ENCODE measurements around the gene GABRA4.

The GABRA4 gene

GRCh38 chr4:46984781-46985180 lies 8.6 kb downstream of the GABRA4 start (continued):
- TF ChIP-seq ZNF211 (tag by site-specific recombination; IDR thresholded peaks at IDR 0.05; ENCODE audit: low read depth): no peak

- no peak overlapping the region for H3K27ac ChIP-seq (ENCODE audit: extremely low read depth, low read depth, low read length)
- no peaks in the 10 kb centered on the region for H3K9me3 ChIP-seq (ENCODE audit: control insufficient read depth, insufficient read depth, low read depth, low read length)
- ChIA-PET POLR2A (no interaction called here), CTCF (no interaction called here)
- H3K36me3 ChIP-seq (ENCODE audit: control insufficient read depth in 2 of 2, insufficient read depth in 1 of 2, low read length in 2 of 2): no peaks in the 10 kb centered on the region
- no peak overlapping the region for H3K4me3 ChIP-seq (ENCODE audit: low read depth, low read length)
- no peaks in the 10 kb centered on the region for H3K4me1 ChIP-seq (ENCODE audit: control insufficient read depth, insufficient read depth, low read length)
- TF ChIP-seq ZBTB1 (tag by site-specific recombination; IDR thresholded peaks at IDR 0.05) (no peak), ZNF701 (tag by site-specific recombination; IDR thresholded peaks at IDR 0.05) (no peak), KLF1 (tag by site-specific recombination; IDR thresholded peaks at IDR 0.05) (no peak), ZNF785 (tag by site-specific recombination; IDR thresholded peaks at IDR 0.05) (no peak), ZNF544 (tag by site-specific recombination; IDR thresholded peaks at IDR 0.05) (no peak), ZNF112 (tag by site-specific recombination; IDR thresholded peaks at IDR 0.05) (no peak), ZBTB6 (tag by site-specific recombination; IDR thresholded peaks at IDR 0.05) (no peak)
These were observed 12.5 kb downstream of the GABRA4 start for GRCh38 chr4:46980851-46981250.

- Histone ChIP-seq H3K4me3 (ENCODE audit: low read depth, low read length) (no peak overlapping the region), H3K36me3 (ENCODE audit: control insufficient read depth in 2 of 2, insufficient read depth in 1 of 2, low read length in 2 of 2) (no peaks in the 10 kb centered on the region), H3K4me1 (ENCODE audit: control insufficient read depth, insufficient read depth, low read length) (no peaks in the 10 kb centered on the region), H3K9me3 (ENCODE audit: control insufficient read depth, insufficient read depth, low read depth, low read length) (no peaks in the 10 kb centered on the region), H3K27ac (ENCODE audit: extremely low read depth, low read depth, low read length) (no peak overlapping the region)
- ChIA-PET POLR2A (no interaction called here), CTCF (interaction anchor here (0.6 kb wide), 1 partner anchor 17 kb away, joined by 5 read pairs; no protein-coding TSS in a partner anchor)
- no peak for TF ChIP-seq ZNF112 (tag by site-specific recombination; IDR thresholded peaks at IDR 0.05)
- no peak for TF ChIP-seq BCL6B (tag by site-specific recombination; IDR thresholded peaks at IDR 0.05)
- TF ChIP-seq ZNF560 (tag by site-specific recombination; IDR thresholded peaks at IDR 0.05; ENCODE audit: borderline replicate concordance): no peak
- TF ChIP-seq ZBTB8A (tag by site-specific recombination; IDR thresholded peaks at IDR 0.05): no peak
- TF ChIP-seq ZNF157 (tag by site-specific recombination; IDR thresholded peaks at IDR 0.05): no peak
- no peak for TF ChIP-seq MZF1 (tag by site-specific recombination; IDR thresholded peaks at IDR 0.05; ENCODE audit: borderline replicate concordance)
- TF ChIP-seq ZNF521 (tag by site-specific recombination; IDR thresholded peaks at IDR 0.05): no peak
- TF ChIP-seq ZNF394 (tag by site-specific recombination; IDR thresholded peaks at IDR 0.05; ENCODE audit: borderline replicate concordance): no peak
- no peak for TF ChIP-seq ZNF707 (tag by site-specific recombination; IDR thresholded peaks at IDR 0.05)
- no peak for TF ChIP-seq ZFP69B (tag by site-specific recombination; IDR thresholded peaks at IDR 0.05)
- no peak for TF ChIP-seq ZNF777 (tag by site-specific recombination; IDR thresholded peaks at IDR 0.05; ENCODE audit: borderline replicate concordance)
- no peak for TF ChIP-seq ZBTB44 (tag by site-specific recombination; IDR thresholded peaks at IDR 0.05)
- TF ChIP-seq ZNF426 (tag by site-specific recombination; IDR thresholded peaks at IDR 0.05): no peak
- no peak for TF ChIP-seq ZNF626 (tag by site-specific recombination; IDR thresholded peaks at IDR 0.05)
- TF ChIP-seq ZNF169 (tag by site-specific recombination; IDR thresholded peaks at IDR 0.05): no peak
- no peak for TF ChIP-seq ZNF629 (tag by site-specific recombination; IDR thresholded peaks at IDR 0.05)
These were observed 13.7 kb downstream of the GABRA4 start for GRCh38 chr4:46979726-46980125.
